IPS DF 4.7 (cell line): Measurements from ENCODE around the gene ARMCX4.
"Not testable (repeated sequence)": the region's sequence is repeated elsewhere in the genome, so short reads cannot be mapped to it uniquely, and the experiment has no call there.

Experiments used
- DNase-seq: peaks from one replicate; pipeline ENCODE4 v3.0.0-alpha.2; 2013; ENCODE audit warnings: low spot score; ENCODE audit errors: extremely low read depth

The ARMCX4 gene

GRCh38 chrX:101485212-101485949, at the start of gene ARMCX4:
TSS of gene ARMCX4 (plus strand) at chrX:101485456. CDS start at chrX:101488590, 3,134 bp downstream.
- no peak for DNase-seq

GRCh38 chrX:101442085-101442484, 43.2 kb upstream of the ARMCX4 start:
- DNase-seq = no peak

- DNase-seq = no peak
These were observed 36.0 kb upstream of the ARMCX4 start for GRCh38 chrX:101449279-101449678.

- DNase-seq = no peak
These were observed 35.2 kb upstream of the ARMCX4 start for GRCh38 chrX:101450085-101450484.

GRCh38 chrX:101450961-101451360, 34.3 kb upstream of the ARMCX4 start:
- DNase-seq = no peak

- DNase-seq = no peak
These were observed 33.2 kb upstream of the ARMCX4 start for GRCh38 chrX:101452056-101452455.

- DNase-seq = no peak
These were observed 24.6 kb upstream of the ARMCX4 start for GRCh38 chrX:101460669-101461068.

- DNase-seq = no peak
These were observed 22.4 kb upstream of the ARMCX4 start for GRCh38 chrX:101462892-101463291.

- no peak for DNase-seq
These were observed 6.9 kb upstream of the ARMCX4 start for GRCh38 chrX:101478366-101478765.

- no peak for DNase-seq
These were observed 3.0 kb upstream of the ARMCX4 start for GRCh38 chrX:101482296-101482695.

- DNase-seq = no peak
These were observed 1.6 kb upstream of the ARMCX4 start for GRCh38 chrX:101483705-101484104.

GRCh38 chrX:101484135-101484534, 1.1 kb upstream of the ARMCX4 start:
- DNase-seq = no peak

GRCh38 chrX:101488796-101489195, 3.5 kb downstream of the ARMCX4 start:
- DNase-seq = no peak

- no peak for DNase-seq
These were observed 6.7 kb downstream of the ARMCX4 start for GRCh38 chrX:101491943-101492342.

GRCh38 chrX:101493225-101493624, 8.0 kb downstream of the ARMCX4 start:
- no peak for DNase-seq

GRCh38 chrX:101502929-101503328, 17.7 kb downstream of the ARMCX4 start:
- DNase-seq = not testable (repeated sequence)

GRCh38 chrX:101507372-101507771, 22.1 kb downstream of the ARMCX4 start:
- DNase-seq = no peak

GRCh38 chrX:101507986-101508385, 22.7 kb downstream of the ARMCX4 start:
- DNase-seq = no peak

GRCh38 chrX:101530944-101531343, 45.7 kb downstream of the ARMCX4 start:
- DNase-seq = no peak
